NOMO-1 (cell line): ENCODE results near the gene OGDHL.

Source experiments
- DNase-seq, 2 experiments: peaks; one replicate each; lab custom pipeline; 2025; ENCODE audit not compliant: unreplicated experiment in 2 of 2; lab: John Stamatoyannopoulos, UW

The OGDHL gene

GRCh38 chr10:49691588-49691987 lies 70.5 kb downstream of the OGDHL start:
- DNase-seq = no peak

- DNase-seq = no peak
These were observed 71.3 kb downstream of the OGDHL start for GRCh38 chr10:49690698-49691356.

GRCh38 chr10:49689882-49690510 lies 72.1 kb downstream of the OGDHL start:
- DNase-seq = no peak

- no peak for DNase-seq
These were observed 73.2 kb downstream of the OGDHL start for GRCh38 chr10:49688920-49689319.

- DNase-seq = no peak
These were observed 73.8 kb downstream of the OGDHL start for GRCh38 chr10:49688261-49688846.

GRCh38 chr10:49686651-49687050 lies 75.5 kb downstream of the OGDHL start:
- no peak for DNase-seq
